Spleen (tissue), 13 donors: Measurements from ENCODE around the gene AGO4. TPM values are rescaled to one million over a fixed set of nuclear protein-coding genes. Genes with fewer than 3 reads are reported as not detected.
A peak's percentile ranks its signal among the peaks of the same experiment; 100 is the strongest.

Source experiments
- DNase-seq: peaks from one replicate; pipeline ENCODE4 v3.0.0-alpha.2; 2020
- H3K27ac ChIP-seq, 8 donors: fragments of 200-600 bp; sonication (generic) in 7 of 8; 1 replicate in 4 of 8; 2 replicates in 4 of 8; pipeline versions ENCODE4 v1.5.0 to v1.8.0; 2016 to 2021; ENCODE audit warnings: inconsistent platforms in 4 of 8, mild to moderate bottlenecking in 4 of 8, moderate library complexity in 1 of 8
- H3K27me3 ChIP-seq, 7 donors: fragments of 200-600 bp; sonication (generic) in 6 of 7; replicated peaks in 1 of 7; 1 replicate in 4 of 7; 2 replicates in 3 of 7; pipeline versions ENCODE4 v1.5.0 to v1.8.0; 2016 to 2021; ENCODE audit warnings: inconsistent platforms in 3 of 7, mild to moderate bottlenecking in 1 of 7
- H3K36me3 ChIP-seq, 6 donors: fragments of 200-600 bp; sonication (generic) in 5 of 6; 1 replicate in 4 of 6; 2 replicates in 2 of 6; pipeline versions ENCODE4 v1.5.0 to v1.8.0; 2016 to 2021; ENCODE audit warnings: inconsistent platforms in 2 of 6
- H3K4me1 ChIP-seq, 6 donors: fragments of 200-600 bp; sonication (generic) in 5 of 6; 1 replicate in 3 of 6; 2 replicates in 3 of 6; pipeline versions ENCODE4 v1.5.0 to v1.8.0; 2016 to 2021; ENCODE audit warnings: inconsistent platforms in 3 of 6
- H3K4me3 ChIP-seq, 8 donors: fragments of 200-600 bp; sonication (generic) in 7 of 8; 1 replicate in 4 of 8; 2 replicates in 4 of 8; pipeline versions ENCODE4 v1.5.0 to v1.8.0; 2016 to 2021; ENCODE audit warnings: inconsistent platforms in 4 of 8, mild to moderate bottlenecking in 4 of 8, moderate library complexity in 2 of 8
- H3K9me3 ChIP-seq, 8 donors: fragments of 200-600 bp; sonication (generic) in 7 of 8; 1 replicate in 4 of 8; 2 replicates in 4 of 8; pipeline versions ENCODE4 v1.5.0 to v1.8.0; 2016 to 2021; ENCODE audit warnings: inconsistent platforms in 4 of 8
- CTCF ChIP-seq, 11 experiments: fragments of 200-600 bp in 7 of 11; fragments of 450-650 bp in 4 of 11; sonication (generic) in 4 of 11; IDR thresholded peaks in 8 of 11; conservative IDR thresholded peaks in 3 of 11; 1 replicate in 7 of 11; 2 replicates in 4 of 11; pipeline versions ENCODE4 v1.4.0 to v1.8.0; 2016 to 2021; ENCODE audit warnings: antibody characterized with exemption in 11 of 11, inconsistent platforms in 4 of 11, mild to moderate bottlenecking in 1 of 11
- POLR2A ChIP-seq, 3 donors: fragments of 450-650 bp; IDR thresholded peaks; one replicate each; pipeline ENCODE4 v1.5.1; 2017; ENCODE audit warnings: antibody characterized with exemption in 3 of 3, mild to moderate bottlenecking in 1 of 3
- POLR2AphosphoS5 ChIP-seq, 3 donors: sonication (generic); formaldehyde crosslinking; IDR thresholded peaks; one replicate each; pipeline ENCODE4 v1.5.1; 2017; ENCODE audit warnings: antibody characterized with exemption in 3 of 3
- WGBS, 5 donors: extraction: QIAGEN DNeasy Blood & Tissue Kit in 3 of 5; methylation state at CpG; one replicate each; pipeline versions ENCODE4 v1.1.5 to v1.1.7; 2013 to 2018; 5-methylcytosine and 5-hydroxymethylcytosine counted together
- intact Hi-C: fragments of 100-400 bp; cut with DNase I; formaldehyde crosslinking; loops from one replicate; pipeline ENCODE4 v1.15.0; 2023; ENCODE audit warnings: low total_unique reads
- long read RNA-seq, 2 donors: transcript quantifications; one replicate each; lab custom pipeline, GENCODE V29; 2026
- polyA plus RNA-seq, 3 donors: library from polyadenylated mRNA; stranded (reverse); fragments of 200-250 nt; gene quantifications; one replicate each; pipeline ENCODE4 v1.2.1, GENCODE V29; 2013
- total RNA-seq, 7 donors: library from RNA; depleted of rRNA in 3 of 7; stranded (reverse); fragments of >200 nt in 3 of 7; fragmentation: NEBNext Ultra II Directional in 4 of 7; extraction: Animal tissue kit (Norgen Biotek cat#: 25700) in 4 of 7; gene quantifications; one replicate each; pipeline versions ENCODE4 v1.1.0 to v1.2.1, GENCODE V29; 2016 to 2021
- donor health status: healthy with polysubstance abuse.
- donor health status: DM: no; HTN: no; CAD: no; lungs with moderate emphysema.
- donor health status: DM: no; HTN: no; CAD: no.
- donor health status: Bipolar disorder and iron deficiency.
- donor health status: healthy.
- donor health status: DM: no; HTN: no; CAD: no.
- donor health status: DM: yes; HTN: yes; CAD: no.

Gene AGO4
- 10 to 100 TPM; 25.2 to 73.3 (median 33.9) TPM for total RNA-seq
- 10 to 100 TPM in 1 of 3 donors, 1 to 10 TPM in 2; 6.4 to 11.1 (median 7.7) TPM for polyA plus RNA-seq
- long read RNA-seq, donor 1, full-length matches to known transcripts: 1 of 6 reads
- long read RNA-seq, donor 1, partial matches to known transcripts: 5 of 6 reads
- long read RNA-seq, donor 1, other reads (novel, unspliced or antisense): 0 of 6 reads
- long read RNA-seq, donor 2: 0 reads

GRCh38 chr1:35807614-35808449, at the start of gene AGO4:
TSS of gene AGO4 (plus strand) at chr1:35808016. CDS start at chr1:35808417, 401 bp downstream.
- Histone ChIP-seq H3K27ac (peak within 1 kb of the TSS; percentile 79 to 99 (median 93)), H3K4me3 (peak within 1 kb of the TSS; percentile 57 to 95 (median 74)), H3K4me1 (peaks cover 25 to 88% (median 68%) of the 10 kb centered on the region in 6 donors), H3K9me3 (no peaks in the 10 kb centered on the region), H3K27me3 (no peaks in the 10 kb centered on the region), H3K36me3 (peaks cover 0 to 3% (median 0%) of the 10 kb centered on the region in 6 donors)
- peak in 2 of 11 experiments; percentile 20 to 23 for TF ChIP-seq CTCF (IDR thresholded peaks at IDR 0.05 in 8 of 11, conservative IDR thresholded peaks at IDR 0.05 in 3 of 11)
- no peak for TF ChIP-seq POLR2A (IDR thresholded peaks at IDR 0.05)
- peak; percentile 4 to 57 (median 44) for TF ChIP-seq POLR2AphosphoS5 (IDR thresholded peaks at IDR 0.05)
- intact Hi-C loops: no loop called here
- DNase-seq: peak; percentile 92
- WGBS, 5 donors: 2 to 16% (median 6%) methylated on average over 16 to 105 of the region's 105 CpGs

- H3K9me3 ChIP-seq: no peaks in the 10 kb centered on the region
- TF ChIP-seq POLR2AphosphoS5 (IDR thresholded peaks at IDR 0.05) (no peak), POLR2A (IDR thresholded peaks at IDR 0.05) (no peak), CTCF (IDR thresholded peaks at IDR 0.05 in 8 of 11, conservative IDR thresholded peaks at IDR 0.05 in 3 of 11) (no peak)
- H3K27me3 ChIP-seq: no peaks in the 10 kb centered on the region
- H3K4me1 ChIP-seq: no peaks in the 10 kb centered on the region
- intact Hi-C loops: no loop called here
- H3K27ac ChIP-seq: no peak overlapping the region
- peaks cover 0 to 14% (median 0%) of the 10 kb centered on the region in 6 donors for H3K36me3 ChIP-seq
- H3K4me3 ChIP-seq: no peak overlapping the region
- 17 to 23% (median 21%) methylated on average over 2 of the region's 2 CpGs for WGBS, 5 donors
- DNase-seq: no peak
Observed at GRCh38 chr1:35762141-35762540, 45.7 kb upstream of the AGO4 start.

GRCh38 chr1:35763201-35763600, 44.6 kb upstream of the AGO4 start:
- intact Hi-C loops: no loop called here
- Histone ChIP-seq H3K27ac (no peak overlapping the region), H3K9me3 (no peaks in the 10 kb centered on the region), H3K36me3 (peaks cover 0 to 14% (median 0%) of the 10 kb centered on the region in 6 donors), H3K4me3 (no peak overlapping the region), H3K4me1 (peaks cover 0 to 2% (median 0%) of the 10 kb centered on the region in 6 donors), H3K27me3 (no peaks in the 10 kb centered on the region)
- TF ChIP-seq POLR2A (IDR thresholded peaks at IDR 0.05): no peak
- no peak for TF ChIP-seq POLR2AphosphoS5 (IDR thresholded peaks at IDR 0.05)
- no peak for TF ChIP-seq CTCF (IDR thresholded peaks at IDR 0.05 in 8 of 11, conservative IDR thresholded peaks at IDR 0.05 in 3 of 11)
- DNase-seq: no peak

GRCh38 chr1:35764283-35764682, 43.5 kb upstream of the AGO4 start:
- H3K36me3 ChIP-seq: peaks cover 0 to 14% (median 0%) of the 10 kb centered on the region in 6 donors
- H3K4me1 ChIP-seq: peaks cover 0 to 13% (median 8%) of the 10 kb centered on the region in 6 donors
- no peak overlapping the region for H3K4me3 ChIP-seq
- no peak for DNase-seq
- no peaks in the 10 kb centered on the region for H3K27me3 ChIP-seq
- TF ChIP-seq POLR2A (IDR thresholded peaks at IDR 0.05) (no peak), CTCF (IDR thresholded peaks at IDR 0.05 in 8 of 11, conservative IDR thresholded peaks at IDR 0.05 in 3 of 11) (no peak), POLR2AphosphoS5 (IDR thresholded peaks at IDR 0.05) (no peak)
- H3K27ac ChIP-seq: no peak overlapping the region
- 93 to 97% (median 95%) methylated on average over 3 of the region's 3 CpGs for WGBS, 5 donors
- intact Hi-C loops: no loop called here
- H3K9me3 ChIP-seq: no peaks in the 10 kb centered on the region
